C4-2B (cell line): Measurements from ENCODE around the gene HLF.

Experiments used
- ZFX ChIP-seq: fragments of 450-650 bp; IDR thresholded peaks from 2 replicates; pipeline ENCODE4 v1.6.1; 2017
- TF ChIP-seq, protein P1 (sequence below): fragments of 450-650 bp; conservative IDR thresholded peaks from 2 replicates; pipeline ENCODE4 v1.5.1; 2017; ENCODE audit warnings: mild to moderate bottlenecking

- TF ChIP-seq, protein P1, sequence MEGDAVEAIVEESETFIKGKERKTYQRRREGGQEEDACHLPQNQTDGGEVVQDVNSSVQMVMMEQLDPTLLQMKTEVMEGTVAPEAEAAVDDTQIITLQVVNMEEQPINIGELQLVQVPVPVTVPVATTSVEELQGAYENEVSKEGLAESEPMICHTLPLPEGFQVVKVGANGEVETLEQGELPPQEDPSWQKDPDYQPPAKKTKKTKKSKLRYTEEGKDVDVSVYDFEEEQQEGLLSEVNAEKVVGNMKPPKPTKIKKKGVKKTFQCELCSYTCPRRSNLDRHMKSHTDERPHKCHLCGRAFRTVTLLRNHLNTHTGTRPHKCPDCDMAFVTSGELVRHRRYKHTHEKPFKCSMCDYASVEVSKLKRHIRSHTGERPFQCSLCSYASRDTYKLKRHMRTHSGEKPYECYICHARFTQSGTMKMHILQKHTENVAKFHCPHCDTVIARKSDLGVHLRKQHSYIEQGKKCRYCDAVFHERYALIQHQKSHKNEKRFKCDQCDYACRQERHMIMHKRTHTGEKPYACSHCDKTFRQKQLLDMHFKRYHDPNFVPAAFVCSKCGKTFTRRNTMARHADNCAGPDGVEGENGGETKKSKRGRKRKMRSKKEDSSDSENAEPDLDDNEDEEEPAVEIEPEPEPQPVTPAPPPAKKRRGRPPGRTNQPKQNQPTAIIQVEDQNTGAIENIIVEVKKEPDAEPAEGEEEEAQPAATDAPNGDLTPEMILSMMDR = no peak
- no peak for TF ChIP-seq ZFX
These were observed 5.1 kb upstream of the HLF start for GRCh38 chr17:55259684-55260111.
